Fibroblast of lung (primary cell): ENCODE results near the gene PTPRO.

Source experiments
- EZH2 ChIP-seq: IDR thresholded peaks from 2 replicates; pipeline ENCODE4 v1.5.1; 2012; ENCODE audit warnings: low read length, control low read depth, mild to moderate bottlenecking; ENCODE audit errors: missing control alignments
- TF ChIP-seq, protein P1 (sequence below), 2 donors: IDR thresholded peaks in 1 of 2; conservative IDR thresholded peaks in 1 of 2; 1 replicate in 1 of 2; 2 replicates in 1 of 2; pipeline ENCODE4 v1.5.1; 2011 to 2012; ENCODE audit warnings: low read length in 2 of 2, control low read depth in 1 of 2, inconsistent platforms in 1 of 2, low read depth in 1 of 2, mild to moderate bottlenecking in 1 of 2

- TF ChIP-seq, protein P1, sequence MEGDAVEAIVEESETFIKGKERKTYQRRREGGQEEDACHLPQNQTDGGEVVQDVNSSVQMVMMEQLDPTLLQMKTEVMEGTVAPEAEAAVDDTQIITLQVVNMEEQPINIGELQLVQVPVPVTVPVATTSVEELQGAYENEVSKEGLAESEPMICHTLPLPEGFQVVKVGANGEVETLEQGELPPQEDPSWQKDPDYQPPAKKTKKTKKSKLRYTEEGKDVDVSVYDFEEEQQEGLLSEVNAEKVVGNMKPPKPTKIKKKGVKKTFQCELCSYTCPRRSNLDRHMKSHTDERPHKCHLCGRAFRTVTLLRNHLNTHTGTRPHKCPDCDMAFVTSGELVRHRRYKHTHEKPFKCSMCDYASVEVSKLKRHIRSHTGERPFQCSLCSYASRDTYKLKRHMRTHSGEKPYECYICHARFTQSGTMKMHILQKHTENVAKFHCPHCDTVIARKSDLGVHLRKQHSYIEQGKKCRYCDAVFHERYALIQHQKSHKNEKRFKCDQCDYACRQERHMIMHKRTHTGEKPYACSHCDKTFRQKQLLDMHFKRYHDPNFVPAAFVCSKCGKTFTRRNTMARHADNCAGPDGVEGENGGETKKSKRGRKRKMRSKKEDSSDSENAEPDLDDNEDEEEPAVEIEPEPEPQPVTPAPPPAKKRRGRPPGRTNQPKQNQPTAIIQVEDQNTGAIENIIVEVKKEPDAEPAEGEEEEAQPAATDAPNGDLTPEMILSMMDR (conservative IDR thresholded peaks at IDR 0.05 in 1 of 2, IDR thresholded peaks at IDR 0.05 in 1 of 2; ENCODE audit: low read depth in 1 of 2, low read length in 2 of 2) = no peak
- no peak for TF ChIP-seq EZH2
These were observed 135.7 kb downstream of the PTPRO start for GRCh38 chr12:15458008-15458407.
